T47D (cell line): ENCODE data around the gene RPP40.

Experiments
- DNase-seq, 2 experiments: peaks; one replicate each; pipeline versions ENCODE4 v3.0.0 to v3.0.0-alpha.2; 2011 to 2012; ENCODE audit warnings: low read depth in 1 of 2, low spot score in 1 of 2
- JUND ChIP-seq: IDR thresholded peaks from 2 replicates; pipeline ENCODE4 v1.6.1; 2012; ENCODE audit warnings: low read depth
- in situ Hi-C: cut with HindIII; loops from 2 replicates; pipeline ENCODE4 v1.10.0; 2016; ENCODE audit warnings: low sequenced_read_pairs, low pct_unique_long_range_greater_than_20kb

The RPP40 gene

GRCh38 chr6:4973415-4973814 lies 30.4 kb downstream of the RPP40 start:
- no peak for TF ChIP-seq JUND
- in situ Hi-C loops = no loop called here
- DNase-seq = no peak

- no peak for DNase-seq
- TF ChIP-seq JUND = no peak
- in situ Hi-C loops = no loop called here
These were observed 31.4 kb downstream of the RPP40 start for GRCh38 chr6:4972438-4972837.

GRCh38 chr6:4971851-4972250 lies 32.0 kb downstream of the RPP40 start:
- DNase-seq = no peak
- in situ Hi-C loops = no loop called here
- no peak for TF ChIP-seq JUND

- no peak for DNase-seq
- TF ChIP-seq JUND = no peak
- in situ Hi-C loops = no loop called here
These were observed 33.0 kb downstream of the RPP40 start for GRCh38 chr6:4970739-4971395.

GRCh38 chr6:4969609-4970285 lies 34.1 kb downstream of the RPP40 start:
- DNase-seq = no peak
- TF ChIP-seq JUND = no peak
- in situ Hi-C loops = no loop called here

- no peak for TF ChIP-seq JUND
- DNase-seq = no peak
- in situ Hi-C loops = no loop called here
These were observed 36.4 kb downstream of the RPP40 start for GRCh38 chr6:4967301-4968030.

- in situ Hi-C loops = no loop called here
- no peak for TF ChIP-seq JUND
- no peak for DNase-seq
These were observed 38.1 kb downstream of the RPP40 start for GRCh38 chr6:4965562-4966389.

- in situ Hi-C loops = no loop called here
- DNase-seq = no peak
- no peak for TF ChIP-seq JUND
These were observed 38.9 kb downstream of the RPP40 start for GRCh38 chr6:4964675-4965561.

- in situ Hi-C loops = no loop called here
- TF ChIP-seq JUND = no peak
- no peak for DNase-seq
These were observed 40.9 kb downstream of the RPP40 start for GRCh38 chr6:4962905-4963304.

GRCh38 chr6:4961322-4962168 lies 42.3 kb downstream of the RPP40 start:
- in situ Hi-C loops = no loop called here
- DNase-seq = no peak
- TF ChIP-seq JUND = no peak

- in situ Hi-C loops = no loop called here
- DNase-seq = no peak
- no peak for TF ChIP-seq JUND
These were observed 45.2 kb downstream of the RPP40 start for GRCh38 chr6:4958624-4959023.
